Trophoblast cell (in vitro differentiated cells and primary cell): ENCODE measurements around the gene STYXL1.
"Not testable (repeated sequence)": the region's sequence is repeated elsewhere in the genome, so short reads cannot be mapped to it uniquely, and the experiment has no call there.

Source experiments
- DNase-seq, 2 donors: peaks; one replicate each; pipeline ENCODE4 v3.0.0-alpha.2; 2016
- H2AFZ ChIP-seq: 2 replicates; pipeline ENCODE4 v1.6.1; 2013; ENCODE audit warnings: low read length, moderate library complexity, mild to moderate bottlenecking; ENCODE audit not compliant: insufficient read depth, poor library complexity
- H2AK5ac ChIP-seq: 2 replicates; pipeline ENCODE4 v1.6.1; 2013; ENCODE audit warnings: mild to moderate bottlenecking, low read length
- H2BK120ac ChIP-seq: 2 replicates; pipeline ENCODE4 v1.6.1; 2013; ENCODE audit warnings: low read length, mild to moderate bottlenecking, moderate library complexity; ENCODE audit not compliant: insufficient read depth, poor library complexity
- H2BK12ac ChIP-seq: 2 replicates; pipeline ENCODE4 v1.6.1; 2013; ENCODE audit warnings: mild to moderate bottlenecking, low read length, moderate library complexity
- H2BK5ac ChIP-seq: 2 replicates; pipeline ENCODE4 v1.6.1; 2013; ENCODE audit warnings: low read length, low read depth, moderate library complexity, mild to moderate bottlenecking; ENCODE audit not compliant: poor library complexity
- H3K14ac ChIP-seq: 2 replicates; pipeline ENCODE4 v1.6.1; 2013; ENCODE audit warnings: mild to moderate bottlenecking, low read length
- H3K18ac ChIP-seq: 2 replicates; pipeline ENCODE4 v1.6.1; 2013; ENCODE audit warnings: mild to moderate bottlenecking, low read length
- H3K23ac ChIP-seq: 2 replicates; pipeline ENCODE4 v1.6.1; 2013; ENCODE audit warnings: low read length
- H3K27ac ChIP-seq: 2 replicates; pipeline ENCODE4 v1.5.1; 2013; ENCODE audit warnings: low read depth, mild to moderate bottlenecking, inconsistent platforms, low read length, moderate library complexity
- H3K27me3 ChIP-seq: 2 replicates; pipeline ENCODE4 v1.6.1; 2013; ENCODE audit warnings: inconsistent platforms, mild to moderate bottlenecking, low read length, moderate library complexity; ENCODE audit not compliant: insufficient read depth
- H3K36me3 ChIP-seq, 2 experiments: 1 replicate in 1 of 2; 2 replicates in 1 of 2; pipeline ENCODE4 v1.6.1; 2013; ENCODE audit warnings: low read length in 2 of 2, mild to moderate bottlenecking in 2 of 2, moderate library complexity in 1 of 2; ENCODE audit not compliant: insufficient read depth in 2 of 2, control insufficient read depth in 1 of 2
- H3K4ac ChIP-seq: 2 replicates; pipeline ENCODE4 v1.6.1; 2013; ENCODE audit warnings: low read depth, mild to moderate bottlenecking, low read length, moderate library complexity
- H3K4me1 ChIP-seq, 2 experiments: 1 replicate in 1 of 2; 2 replicates in 1 of 2; pipeline ENCODE4 v1.6.1; 2013; ENCODE audit warnings: low read length in 2 of 2, mild to moderate bottlenecking in 2 of 2, moderate library complexity in 1 of 2; ENCODE audit not compliant: insufficient read depth in 2 of 2, control insufficient read depth in 1 of 2
- H3K4me2 ChIP-seq: 2 replicates; pipeline ENCODE4 v1.6.1; 2013; ENCODE audit warnings: inconsistent platforms, mild to moderate bottlenecking, low read length, moderate library complexity
- H3K4me3 ChIP-seq: 2 replicates; pipeline ENCODE4 v1.5.1; 2013; ENCODE audit warnings: mild to moderate bottlenecking, low read depth, low read length, inconsistent platforms
- H3K79me1 ChIP-seq: one replicate; pipeline ENCODE4 v1.6.1; 2013; ENCODE audit warnings: low read length
- H3K79me2 ChIP-seq: 2 replicates; pipeline ENCODE4 v1.6.1; 2013; ENCODE audit warnings: low read length, mild to moderate bottlenecking; ENCODE audit not compliant: control insufficient read depth, insufficient read depth, poor library complexity
- H3K9ac ChIP-seq: 2 replicates; pipeline ENCODE4 v1.6.1; 2013; ENCODE audit warnings: mild to moderate bottlenecking, low read length
- H3K9me3 ChIP-seq: 2 replicates; pipeline ENCODE4 v1.6.1; 2013; ENCODE audit warnings: low read depth, mild to moderate bottlenecking, control low read depth, inconsistent platforms, low read length; ENCODE audit not compliant: insufficient read depth
- H4K12ac ChIP-seq: 2 replicates; pipeline ENCODE4 v1.6.1; 2013; ENCODE audit warnings: low read depth, mild to moderate bottlenecking, low read length, moderate library complexity
- H4K8ac ChIP-seq: 2 replicates; pipeline ENCODE4 v1.6.1; 2013; ENCODE audit warnings: low read depth, mild to moderate bottlenecking, low read length, moderate library complexity
- H4K91ac ChIP-seq: one replicate; pipeline ENCODE4 v1.6.1; 2013; ENCODE audit warnings: low read depth, mild to moderate bottlenecking, low read length, moderate library complexity
- WGBS: extraction: QIAGEN DNeasy Blood & Tissue Kit; methylation state at CpG from one replicate; pipeline ENCODE4 v1.1.7; 2013; ENCODE audit warnings: missing lambda C conversion rate; ENCODE audit not compliant: insufficient read length, insufficient coverage; ENCODE audit errors: extremely low coverage; 5-methylcytosine and 5-hydroxymethylcytosine counted together

The STYXL1 gene

GRCh38 chr7:76060842-76061241 lies 13.0 kb upstream of the STYXL1 start:
- Histone ChIP-seq H4K12ac (no peak overlapping the region), H3K36me3 (peaks cover 84 to 89% of the 10 kb centered on the region in 2 experiments), H2BK12ac (no peak overlapping the region), H3K27ac (no peak overlapping the region), H4K8ac (no peak overlapping the region), H3K4ac (no peak overlapping the region), H3K4me3 (no peak overlapping the region), H2BK5ac (no peak overlapping the region), H3K9ac (no peak overlapping the region), H3K18ac (no peak overlapping the region), H3K4me1 (no peaks in the 10 kb centered on the region), H3K4me2 (no peak overlapping the region), H3K79me2 (no peaks in the 10 kb centered on the region), H2AK5ac (no peak overlapping the region), H3K23ac (no peak overlapping the region), H3K14ac (no peak overlapping the region), H3K27me3 (no peaks in the 10 kb centered on the region), H4K91ac (no peak overlapping the region), H3K79me1 (no peaks in the 10 kb centered on the region), H2AFZ (no peak overlapping the region), H2BK120ac (no peak overlapping the region), H3K9me3 (peaks cover 2% of the 10 kb centered on the region)
- no peak for DNase-seq
- WGBS: no CpG with 5 or more reads among the region's 6 CpGs

GRCh38 chr7:76058745-76059144 lies 10.9 kb upstream of the STYXL1 start:
- H2BK120ac ChIP-seq, H3K9me3 ChIP-seq, H3K4me1 ChIP-seq, H3K9ac ChIP-seq, H3K4ac ChIP-seq, H3K18ac ChIP-seq, H2BK12ac ChIP-seq, DNase-seq, H3K79me2 ChIP-seq, H2AK5ac ChIP-seq, H3K79me1 ChIP-seq, H3K27ac ChIP-seq, H4K12ac ChIP-seq, H3K14ac ChIP-seq, H4K8ac ChIP-seq, H3K4me3 ChIP-seq, H3K4me2 ChIP-seq, H2AFZ ChIP-seq, H3K23ac ChIP-seq, H3K27me3 ChIP-seq, H2BK5ac ChIP-seq, H4K91ac ChIP-seq: not testable (repeated sequence)
- H3K36me3 ChIP-seq: peaks cover 72 to 75% of the 10 kb centered on the region in 2 experiments
- no CpG with 5 or more reads among the region's 7 CpGs for WGBS

GRCh38 chr7:76057813-76058145 lies 10.0 kb upstream of the STYXL1 start:
- Histone ChIP-seq H2AFZ (no peak overlapping the region), H3K36me3 (peaks cover 65 to 67% of the 10 kb centered on the region in 2 experiments), H3K23ac (no peak overlapping the region), H3K4ac (no peak overlapping the region), H3K4me3 (no peak overlapping the region), H2AK5ac (no peak overlapping the region), H3K27ac (no peak overlapping the region), H3K18ac (peak overlapping the region; percentile 34), H4K8ac (no peak overlapping the region), H3K79me2 (no peaks in the 10 kb centered on the region), H3K27me3 (no peaks in the 10 kb centered on the region), H3K14ac (no peak overlapping the region), H4K91ac (no peak overlapping the region), H3K9me3 (peaks cover 2% of the 10 kb centered on the region), H3K9ac (no peak overlapping the region), H2BK12ac (no peak overlapping the region), H3K79me1 (no peaks in the 10 kb centered on the region), H3K4me2 (no peak overlapping the region), H3K4me1 (peaks cover 11 to 14% of the 10 kb centered on the region in 2 experiments), H4K12ac (no peak overlapping the region), H2BK120ac (no peak overlapping the region), H2BK5ac (no peak overlapping the region)
- DNase-seq: no peak
- WGBS: no CpG with 5 or more reads among the region's 11 CpGs

GRCh38 chr7:76057103-76057812 lies 9.5 kb upstream of the STYXL1 start:
- Histone ChIP-seq H2BK12ac (no peak overlapping the region), H3K18ac (no peak overlapping the region), H3K79me1 (no peaks in the 10 kb centered on the region), H3K27me3 (no peaks in the 10 kb centered on the region), H3K9me3 (peaks cover 1% of the 10 kb centered on the region), H2BK5ac (no peak overlapping the region), H4K91ac (no peak overlapping the region), H3K4me1 (peaks cover 11 to 14% of the 10 kb centered on the region in 2 experiments), H2AK5ac (no peak overlapping the region), H4K8ac (no peak overlapping the region), H2BK120ac (no peak overlapping the region), H3K9ac (no peak overlapping the region), H3K27ac (no peak overlapping the region), H3K4me2 (no peak overlapping the region), H3K4ac (no peak overlapping the region), H2AFZ (no peak overlapping the region), H3K79me2 (no peaks in the 10 kb centered on the region), H3K36me3 (peaks cover 61 to 62% of the 10 kb centered on the region in 2 experiments), H3K23ac (no peak overlapping the region), H4K12ac (no peak overlapping the region), H3K4me3 (no peak overlapping the region), H3K14ac (no peak overlapping the region)
- WGBS: no CpG with 5 or more reads among the region's 18 CpGs
- no peak for DNase-seq
